GM10248 (cell line): ENCODE measurements around the gene SMAD3.

Source experiments
- CTCF ChIA-PET: fragments of 300-600 bp; sonication (Branson Sonifier 250); formaldehyde crosslinking; extraction: SDS; loops from one replicate; lab custom pipeline; 2021; ENCODE audit warnings: antibody characterized with exemption; lab: Yijun Ruan, JAX
- POLR2A ChIA-PET: fragments of 350-650 bp; sonication (Branson Sonifier 250); formaldehyde crosslinking; extraction: SDS; loops from one replicate; lab custom pipeline; 2020; ENCODE audit warnings: antibody characterized with exemption; lab: Yijun Ruan, JAX
- DNase-seq: peaks from one replicate; pipeline ENCODE4 v3.0.0; 2012; ENCODE audit errors: extremely low spot score
- CTCF ChIP-seq: IDR thresholded peaks from 2 replicates; pipeline ENCODE4 v1.5.1; 2012; ENCODE audit warnings: mild to moderate bottlenecking, low read depth; ENCODE audit errors: extremely low read depth, missing control alignments, control extremely low read depth

Gene SMAD3

GRCh38 chr15:67187351-67187854, 122.0 kb downstream of the SMAD3 start:
- TF ChIP-seq CTCF, result no peak
- ChIA-PET POLR2A (no interaction called here), CTCF (interaction anchor here (1.1 to 2.1 kb wide), 4 partner anchors 9 to 21 kb away, joined by 3 to 6 read pairs (median 4); no protein-coding TSS in a partner anchor)
- no peak for DNase-seq

- no peak for TF ChIP-seq CTCF
- ChIA-PET CTCF (interaction anchor here (1.2 to 1.4 kb wide), 2 partner anchors 10 to 242 kb away, joined by 3 read pairs; no protein-coding TSS in a partner anchor), POLR2A (no interaction called here)
- DNase-seq, result peak; percentile 7
Measured at GRCh38 chr15:67188551-67189218, 123.3 kb downstream of the SMAD3 start.

GRCh38 chr15:67189326-67190051, 124.1 kb downstream of the SMAD3 start:
- DNase-seq, result peak; percentile 8
- ChIA-PET POLR2A (no interaction called here), CTCF (interaction anchor here (1.3 to 2.0 kb wide), 2 partner anchors 12 to 51 kb away, joined by 3 to 5 read pairs; no protein-coding TSS in a partner anchor)
- no peak for TF ChIP-seq CTCF

- no peak for TF ChIP-seq CTCF
- ChIA-PET POLR2A (no interaction called here), CTCF (interaction anchor here (1.3 to 2.0 kb wide), 2 partner anchors 11 to 50 kb away, joined by 3 to 5 read pairs; no protein-coding TSS in a partner anchor)
- peak; percentile 4 for DNase-seq
Measured at GRCh38 chr15:67190326-67190725, 124.9 kb downstream of the SMAD3 start.

GRCh38 chr15:67190813-67191212, 125.4 kb downstream of the SMAD3 start:
- POLR2A ChIA-PET, result no interaction called here
- DNase-seq, result peak; percentile 3
- CTCF ChIA-PET, result interaction anchor here (1.3 to 2.0 kb wide), 2 partner anchors 11 to 49 kb away, joined by 3 to 5 read pairs; no protein-coding TSS in a partner anchor
- TF ChIP-seq CTCF, result no peak

- CTCF ChIA-PET, result interaction anchor here (1.6 kb wide), 1 partner anchor 14 kb away, joined by 3 read pairs; no protein-coding TSS in a partner anchor
- TF ChIP-seq CTCF, result no peak
- no peak for DNase-seq
- POLR2A ChIA-PET, result no interaction called here
Measured at GRCh38 chr15:67192185-67192820, 126.9 kb downstream of the SMAD3 start.
